H1 (cell line): Measurements from ENCODE around the gene CTH. TPM values are rescaled to one million over a fixed set of nuclear protein-coding genes. Genes with fewer than 3 reads are reported as not detected.

ENCODE experiments used
- CTCF ChIA-PET: fragments of 300-600 bp; sonication (Branson Sonifier 250); formaldehyde crosslinking; loops from one replicate; lab custom pipeline; 2021; ENCODE audit not compliant: partially characterized antibody; lab: Charles Lee
- POLR2A ChIA-PET: fragments of 300-600 bp; sonication (Branson Sonifier 250); formaldehyde crosslinking; loops from one replicate; lab custom pipeline; 2021; ENCODE audit warnings: inconsistent platforms; ENCODE audit not compliant: partially characterized antibody; lab: Charles Lee
- DNase-seq, 2 experiments: peaks; one replicate each; pipeline versions ENCODE4 v3.0.0 to v3.0.0-alpha.2; 2010 to 2022; ENCODE audit warnings: low spot score in 2 of 2, low read depth in 1 of 2, mixed read lengths in 1 of 2
- FAIRE-seq: peaks from 2 replicates; lab custom pipeline; 2011; peaks lifted over from hg19 to GRCh38; lab: Jason Lieb, UNC
- H2AFZ ChIP-seq: 2 replicates; pipeline ENCODE4 v1.8.1; 2012; ENCODE audit warnings: low read length, inconsistent platforms
- H2AK5ac ChIP-seq: 2 replicates; pipeline ENCODE4 v1.6.1; 2013; ENCODE audit warnings: low read depth, low read length
- H2BK120ac ChIP-seq: replicated peaks from 2 replicates; pipeline ENCODE3; 2013; ENCODE audit warnings: low read depth, low read length, inconsistent platforms
- H2BK12ac ChIP-seq: 2 replicates; pipeline ENCODE4 v1.6.1; 2013; ENCODE audit warnings: low read depth, low read length
- H2BK15ac ChIP-seq: 2 replicates; pipeline ENCODE4 v1.6.1; 2013; ENCODE audit warnings: low read length
- H2BK20ac ChIP-seq: 2 replicates; pipeline ENCODE4 v1.6.1; 2013; ENCODE audit warnings: low read length
- H2BK5ac ChIP-seq: 2 replicates; pipeline ENCODE4 v1.6.1; 2013; ENCODE audit warnings: low read depth, low read length
- H3K14ac ChIP-seq: 2 replicates; pipeline ENCODE4 v1.6.1; 2013; ENCODE audit warnings: inconsistent platforms; ENCODE audit not compliant: insufficient read length
- H3K18ac ChIP-seq: 2 replicates; pipeline ENCODE4 v1.6.1; 2013; ENCODE audit warnings: low read length; ENCODE audit errors: extremely low read depth
- H3K23ac ChIP-seq: 2 replicates; pipeline ENCODE4 v1.6.1; 2013; ENCODE audit warnings: inconsistent platforms; ENCODE audit not compliant: insufficient read length
- H3K23me2 ChIP-seq: 2 replicates; pipeline ENCODE4 v1.6.1; 2013; ENCODE audit warnings: low read depth, low read length
- H3K27ac ChIP-seq: 2 replicates; pipeline ENCODE4 v1.6.1; 2011; ENCODE audit warnings: low read depth, low read length, inconsistent platforms
- H3K27me3 ChIP-seq, 4 experiments: replicated peaks in 1 of 4; 1 replicate in 1 of 4; 2 replicates in 3 of 4; pipeline versions ENCODE4 v1.6.1 to v1.8.1; 2011 to 2013; ENCODE audit warnings: low read length in 3 of 4, mild to moderate bottlenecking in 3 of 4, inconsistent platforms in 2 of 4, mixed read lengths in 2 of 4, moderate library complexity in 1 of 4; ENCODE audit not compliant: control insufficient read depth in 3 of 4, insufficient read depth in 3 of 4; ENCODE audit errors: extremely low read depth in 1 of 4
- H3K36me3 ChIP-seq, 4 experiments: 2 replicates each; pipeline versions ENCODE4 v1.6.1 to v1.8.1; 2011 to 2013; ENCODE audit warnings: mild to moderate bottlenecking in 4 of 4, low read length in 3 of 4, moderate library complexity in 2 of 4, control low read depth in 1 of 4, inconsistent platforms in 1 of 4; ENCODE audit not compliant: insufficient read depth in 4 of 4, control insufficient read depth in 2 of 4
- H3K4ac ChIP-seq: replicated peaks from 2 replicates; pipeline ENCODE3; 2013; ENCODE audit warnings: low read length, low read depth, mixed read lengths, inconsistent platforms; ENCODE audit not compliant: insufficient read length
- H3K4me1 ChIP-seq, 4 experiments: replicated peaks in 1 of 4; 1 replicate in 1 of 4; 2 replicates in 3 of 4; pipeline versions ENCODE4 v1.6.1 to v1.8.1; 2011 to 2013; ENCODE audit warnings: low read length in 3 of 4, inconsistent platforms in 2 of 4, mixed read lengths in 1 of 4; ENCODE audit not compliant: insufficient read depth in 4 of 4, control insufficient read depth in 3 of 4
- H3K4me2 ChIP-seq, 2 experiments: 2 replicates each; pipeline versions ENCODE4 v1.6.1 to v1.8.1; 2011 to 2013; ENCODE audit warnings: low read depth in 2 of 2, low read length in 2 of 2, control low read depth in 1 of 2, inconsistent platforms in 1 of 2, mild to moderate bottlenecking in 1 of 2; ENCODE audit not compliant: insufficient read depth in 1 of 2
- H3K4me3 ChIP-seq, 4 experiments: fragments of 200-600, 300-600 bp in 1 of 4; sonication (generic), shearing (Covaris generic), sonication (Bioruptor Twin) in 1 of 4; 2 replicates each; pipeline versions ENCODE4 v1.5.1 to v1.8.1; 2011 to 2016; ENCODE audit warnings: low read length in 4 of 4, low read depth in 3 of 4, control low read depth in 2 of 4, inconsistent platforms in 2 of 4, mild to moderate bottlenecking in 2 of 4, mixed read lengths in 1 of 4, moderate library complexity in 1 of 4; ENCODE audit not compliant: insufficient read depth in 2 of 4; ENCODE audit errors: extremely low read depth in 1 of 4
- H3K56ac ChIP-seq: replicated peaks from 2 replicates; pipeline ENCODE3; 2013; ENCODE audit warnings: low read depth, mild to moderate bottlenecking, mixed read lengths, low read length, inconsistent platforms; ENCODE audit not compliant: insufficient read length
- H3K79me1 ChIP-seq: 2 replicates; pipeline ENCODE4 v1.6.1; 2013; ENCODE audit warnings: low read depth, low read length, control low read depth
- H3K79me2 ChIP-seq, 2 experiments: 2 replicates each; pipeline versions ENCODE4 v1.6.1 to v1.8.1; 2012 to 2013; ENCODE audit warnings: low read length in 2 of 2, mild to moderate bottlenecking in 2 of 2, inconsistent platforms in 1 of 2; ENCODE audit not compliant: insufficient read depth in 2 of 2, control insufficient read depth in 1 of 2
- H3K9ac ChIP-seq, 4 experiments: replicated peaks in 1 of 4; 1 replicate in 1 of 4; 2 replicates in 3 of 4; pipeline versions ENCODE4 v1.6.1 to v1.8.1; 2011 to 2013; ENCODE audit warnings: low read depth in 3 of 4, low read length in 3 of 4, control low read depth in 2 of 4, mild to moderate bottlenecking in 2 of 4, moderate library complexity in 2 of 4, inconsistent platforms in 1 of 4; ENCODE audit errors: extremely low read depth in 1 of 4
- H3K9me3 ChIP-seq, 2 experiments: 2 replicates each; pipeline versions ENCODE4 v1.6.1 to v1.8.1; 2012 to 2013; ENCODE audit warnings: mild to moderate bottlenecking in 2 of 2, moderate library complexity in 2 of 2, control low read depth in 1 of 2, inconsistent platforms in 1 of 2, low read depth in 1 of 2, low read length in 1 of 2, mixed read lengths in 1 of 2; ENCODE audit not compliant: insufficient read depth in 2 of 2
- H4K20me1 ChIP-seq, 2 experiments: replicated peaks in 1 of 2; 2 replicates each; pipeline versions ENCODE3 to v1.8.1; 2011 to 2013; ENCODE audit warnings: inconsistent platforms in 2 of 2, low read length in 2 of 2, mild to moderate bottlenecking in 1 of 2; ENCODE audit not compliant: insufficient read depth in 2 of 2, control insufficient read depth in 1 of 2
- H4K5ac ChIP-seq: 2 replicates; pipeline ENCODE4 v1.6.1; 2013; ENCODE audit warnings: low read length, low read depth, mixed read lengths, inconsistent platforms; ENCODE audit not compliant: insufficient read length
- H4K8ac ChIP-seq: 2 replicates; pipeline ENCODE4 v1.8.0; 2013; ENCODE audit warnings: mild to moderate bottlenecking, moderate library complexity, low read length, inconsistent platforms; ENCODE audit not compliant: insufficient read depth; ENCODE audit errors: extremely low read depth
- H4K91ac ChIP-seq: replicated peaks from 2 replicates; pipeline ENCODE3; 2013; ENCODE audit warnings: low read length, mixed read lengths, inconsistent platforms; ENCODE audit not compliant: insufficient read length
- EZH2 ChIP-seq: fragments of 200-600 bp; sonication (generic); IDR thresholded peaks from 2 replicates; pipeline ENCODE4 v1.7.1; 2012; ENCODE audit warnings: low read depth, mild to moderate bottlenecking, moderate library complexity, low read length, inconsistent platforms; ENCODE audit not compliant: severe bottlenecking
- HDAC2 ChIP-seq, 2 experiments: fragments of 300-600 bp in 1 of 2; sonication (generic) in 1 of 2; IDR thresholded peaks; 2 replicates each; pipeline ENCODE4 v1.6.1; 2011 to 2012; ENCODE audit warnings: low read depth in 2 of 2, low read length in 2 of 2, mild to moderate bottlenecking in 2 of 2, moderate library complexity in 2 of 2, borderline replicate concordance in 1 of 2, inconsistent platforms in 1 of 2
- MAX ChIP-seq: IDR thresholded peaks from 2 replicates; pipeline ENCODE4 v1.6.1; 2012; ENCODE audit warnings: inconsistent platforms
- SP2 ChIP-seq: IDR thresholded peaks from 2 replicates; pipeline ENCODE4 v1.6.1; 2012; ENCODE audit warnings: mild to moderate bottlenecking, low read length, inconsistent platforms
- SP4 ChIP-seq: IDR thresholded peaks from 2 replicates; pipeline ENCODE4 v1.6.1; 2012; ENCODE audit warnings: low read length, inconsistent platforms
- TEAD4 ChIP-seq: IDR thresholded peaks from 2 replicates; pipeline ENCODE4 v1.6.1; 2012; ENCODE audit warnings: low read depth, low read length, inconsistent platforms, mixed read lengths
- ZNF274 ChIP-seq: IDR thresholded peaks from 2 replicates; pipeline ENCODE4 v1.7.0; 2012; ENCODE audit warnings: low read length, borderline replicate concordance; ENCODE audit errors: extremely low read depth
- WGBS, 2 experiments: shearing (Covaris generic) in 1 of 2; methylation state at CpG; one replicate each; pipeline versions ENCODE4 v1.1.6 to v1.1.7; 2013 to 2015; ENCODE audit warnings: low lambda C conversion rate in 2 of 2, mixed read lengths in 2 of 2, inconsistent platforms in 1 of 2, low coverage in 1 of 2, missing lambda C conversion rate in 1 of 2; ENCODE audit not compliant: insufficient replicate concordance in 2 of 2, insufficient coverage in 1 of 2, insufficient read length in 1 of 2; ENCODE audit errors: extremely low coverage in 1 of 2, missing lambda C conversion rate in 1 of 2; 5-methylcytosine and 5-hydroxymethylcytosine counted together
- long read RNA-seq, 2 experiments: library from RNA in 1 of 2; library from capped mRNA in 1 of 2; stranded (forward); transcript quantifications; one replicate each; pipeline ENCODE4 v2.0.0, GENCODE V29; 2021; ENCODE audit warnings: inconsistent platforms in 1 of 2
- polyA minus RNA-seq, 3 experiments: library from RNA; depleted of rRNA, polyadenylated mRNA; stranded (reverse); fragments of >200 nt; gene quantifications; 1 replicate in 2 of 3; 2 replicates in 1 of 3; pipeline ENCODE4 v1.2.3, GENCODE V29; 2011
- polyA plus RNA-seq, 7 experiments: library from polyadenylated mRNA; depleted of rRNA in 3 of 7; stranded (reverse) in 5 of 7; unstranded in 2 of 7; fragments of >200 nt in 5 of 7; fragments of 200-250 nt in 2 of 7; gene quantifications; 1 replicate in 5 of 7; 2 replicates in 1 of 7; 4 replicates in 1 of 7; pipeline versions ENCODE4 v1.2.1 to v1.2.3, GENCODE V29; 2011 to 2013; ENCODE audit warnings: missing spikeins in 2 of 7, mixed read lengths in 2 of 7
- total RNA-seq: library from RNA; stranded (reverse); fragmentation: NEBNext Ultra II Directional; extraction: Animal tissue kit (Norgen Biotek cat#: 25700); gene quantifications from 2 replicates; pipeline ENCODE4 v1.2.1, GENCODE V29; 2021

Gene CTH
- total RNA-seq (33.2 and 34.5 TPM in 2 replicates), polyA plus RNA-seq (2011; rRNA removed) (31.7 and 39.3 TPM in 2 replicates), polyA minus RNA-seq (2011; rRNA and poly(A)+ RNA removed) (45.2 and 48.6 TPM in 2 replicates)
- 33.2 TPM for polyA plus RNA-seq (2011; cell fraction: cytosol; rRNA removed)
- 46.4 TPM for polyA plus RNA-seq (2011; cell fraction: nucleus; rRNA removed)
- 18.8 to 27.1 TPM (median 23.0 TPM) in 4 replicates for polyA plus RNA-seq (2012, experiment 1 of 2)
- polyA plus RNA-seq (2012, experiment 2 of 2) = 9.0 TPM
- 17.7 TPM for polyA plus RNA-seq (2013, experiment 1 of 2)
- 17.2 TPM for polyA plus RNA-seq (2013, experiment 2 of 2)
- polyA minus RNA-seq (2011; cell fraction: cytosol; rRNA and poly(A)+ RNA removed) = 32.1 TPM
- polyA minus RNA-seq (2011; cell fraction: nucleus; rRNA and poly(A)+ RNA removed) = 72.6 TPM
- long read RNA-seq, experiment 1, transcript CTH-202 (12 exons, 1,805 nt) = major isoform, 21 of 38 reads
- long read RNA-seq, experiment 1, partial matches to known transcripts = 9 of 38 reads
- long read RNA-seq, experiment 1, other reads (novel, unspliced or antisense) = 6 of 38 reads
- long read RNA-seq, experiment 2, transcript CTH-202 (12 exons, 1,805 nt) = major isoform, 46 of 51 reads
- long read RNA-seq, experiment 2, partial matches to known transcripts = 4 of 51 reads
- long read RNA-seq, experiment 2, other reads (novel, unspliced or antisense) = 1 of 51 reads

DNA sequence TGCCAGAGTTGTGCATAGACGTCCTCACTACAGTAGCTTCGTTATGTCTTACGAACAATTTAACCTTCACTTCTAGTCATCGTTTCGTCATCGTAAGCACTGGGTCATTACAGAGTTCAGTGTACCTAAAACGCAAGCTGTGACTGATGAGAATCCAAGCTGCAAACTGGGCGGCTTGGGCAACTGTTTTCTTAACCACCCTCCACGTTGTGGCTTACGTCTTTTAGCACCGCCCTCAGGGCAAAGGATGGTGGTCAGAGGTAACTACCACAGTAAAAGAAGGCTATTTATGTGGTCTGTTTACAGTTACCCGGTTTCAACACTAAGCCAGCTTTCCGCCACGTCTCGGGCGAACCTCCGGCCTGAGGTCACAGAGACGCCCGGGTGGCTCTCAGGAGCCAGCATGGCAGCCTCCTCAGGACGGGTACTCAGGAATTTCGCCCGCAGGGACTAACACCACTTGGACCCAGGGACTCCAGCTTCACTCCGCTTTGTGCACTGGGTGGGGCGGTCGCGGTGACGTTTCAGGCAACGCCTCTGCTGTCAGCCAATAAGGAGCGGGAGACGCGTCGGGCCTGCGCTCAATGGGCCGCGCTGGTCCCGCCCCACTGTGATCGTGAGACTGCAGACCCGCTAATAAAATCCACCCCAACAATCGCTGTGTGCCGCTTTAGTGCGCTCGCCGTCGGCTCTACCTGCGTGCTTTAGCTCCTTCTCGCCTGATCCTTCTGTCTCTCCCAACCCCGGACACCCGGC is at the start of gene CTH:
CTH (plus strand) TSS at position 665 of the 756 bp plus-strand sequence. CDS start 148 bp downstream, outside the sequence.
- Histone ChIP-seq H3K23ac (no peak within 1 kb of the TSS), H2BK20ac (no peak within 1 kb of the TSS), H3K36me3 (peaks cover 0 to 18% (median 4%) of the 10 kb centered on the region in 4 experiments; a peak in 2 of 8 replicates), H3K14ac (no peak within 1 kb of the TSS), H4K91ac (peak within 1 kb of the TSS; percentile 82), H3K56ac (peak within 1 kb of the TSS; percentile 88), H3K4me1 (no peaks in the 10 kb centered on the region; a peak in 1 of 7 replicates), H3K4ac (peak within 1 kb of the TSS; percentile 92), H2AK5ac (peak within 1 kb of the TSS; percentile 0; the same call in 1 of the 2 replicates), H3K27ac (peak within 1 kb of the TSS; percentile 98), H4K20me1 (no peaks in the 10 kb centered on the region), H3K79me2 (peaks cover 0 to 44% of the 10 kb centered on the region in 2 experiments; a peak in 3 of 4 replicates), H2BK120ac (peak within 1 kb of the TSS; percentile 90), H3K27me3 (no peaks in the 10 kb centered on the region), H3K9me3 (no peaks in the 10 kb centered on the region), H3K79me1 (no peaks in the 10 kb centered on the region), H2AFZ (peak within 1 kb of the TSS; percentile 52), H4K8ac (peak within 1 kb of the TSS; percentile 98; the same call in 1 of the 2 replicates), H3K18ac (peak within 1 kb of the TSS; percentile 91), H3K4me2 (peak within 1 kb of the TSS; percentile 80 to 81), H2BK5ac (peak within 1 kb of the TSS; percentile 91), H3K4me3 (peak within 1 kb of the TSS; percentile 79 to 96 (median 88)), H2BK12ac (peak within 1 kb of the TSS; percentile 94; the same call in 1 of the 2 replicates), H3K9ac (peak within 1 kb of the TSS; percentile 79 to 98 (median 90)), H2BK15ac (no peak within 1 kb of the TSS), H4K5ac (peak within 1 kb of the TSS; percentile 75), H3K23me2 (0 out of 2 replicates have a peak, but pooled peaks cover 5% of the 10 kb centered on the region)
- FAIRE-seq (peak; percentile 88), DNase-seq (peak; percentile 95 to 96)
- ChIA-PET CTCF (interaction anchor here (1.1 to 2.6 kb wide), 9 partner anchors 9 to 97 kb away, joined by 3 to 8 read pairs (median 3); partner anchors contain the start of gene ANKRD13C), POLR2A (interaction anchor here (0.6 to 6.2 kb wide), 68 partner anchors 10 to 1012 kb away, joined by 3 to 103 read pairs (median 5); partner anchors contain the start of genes ANKRD13C, LRRC40, SRSF11 and ZRANB2)
- 1% methylated on average over 48 of the region's 48 CpGs; no CpG with 5 or more reads in 1 of the 2 experiments for WGBS, 2 experiments
- TF ChIP-seq TEAD4 (peak; percentile 90), SP4 (peak; percentile 84), EZH2 (no peak), HDAC2 (IDR thresholded peaks at IDR 0.05; ENCODE audit: borderline replicate concordance in 1 of 2, low read depth in 2 of 2, low read length in 2 of 2) (peak in 1 of 2 experiments; percentile 90; a peak in 1 of 4 replicates), MAX (peak; percentile 45; the same call in 1 of the 2 replicates), ZNF274 (no peak), SP2 (no peak)
